K562 (cell line): ENCODE results near the gene ATPAF2. TPM values are rescaled to one million over a fixed set of nuclear protein-coding genes. Genes with fewer than 3 reads are reported as not detected.

ENCODE experiments used
- ATAC-seq: fragments of 200-7000 bp; cut with Tn5 transposase; 3 replicates; pipeline ENCODE4 v1.9.1; 2020; ENCODE audit warnings: moderate library complexity
- BruUV-seq: library from RNA; stranded (reverse); fragments of 400-500 nt; replicated peaks from 2 replicates; lab custom pipeline; 2021; lab: Mats Ljungman, UMichigan
- CTCF ChIA-PET: fragments of 300-600 bp; formaldehyde crosslinking; extraction: SDS; loops from one replicate; lab custom pipeline; 2021; ENCODE audit warnings: low intra/inter-chr PET ratio; lab: Yijun Ruan, JAX
- POLR2A ChIA-PET: fragments of 300-600, 350-650 bp; sonication (Branson Sonifier 250); formaldehyde crosslinking; extraction: SDS; loops from one replicate; lab custom pipeline; 2021; ENCODE audit warnings: antibody characterized with exemption, inconsistent platforms; lab: Yijun Ruan, JAX
- DNase-seq, 4 experiments: peaks; one replicate each; pipeline versions ENCODE4 v3.0.0 to v3.0.0-alpha.2; 2011 to 2018; ENCODE audit warnings: low spot score in 3 of 4, mixed read lengths in 3 of 4; ENCODE audit errors: extremely low read depth in 1 of 4
- FAIRE-seq: peaks from 2 replicates; lab custom pipeline; 2011; peaks lifted over from hg19 to GRCh38; lab: Jason Lieb, UNC
- H2AFZ ChIP-seq: 2 replicates; pipeline ENCODE4 v1.6.0; 2011; ENCODE audit warnings: low read depth, low read length, control low read depth, inconsistent platforms
- H3K27ac ChIP-seq: fragments of 200-600 bp; 3 replicates; pipeline ENCODE4 v1.8.0; 2011; ENCODE audit warnings: low read depth, mild to moderate bottlenecking, control low read depth, inconsistent platforms, low read length, moderate library complexity, mixed read lengths; ENCODE audit errors: extremely low read depth
- H3K27me3 ChIP-seq, 2 experiments: fragments of 300-600 bp in 1 of 2; 2 replicates in 1 of 2; 3 replicates in 1 of 2; pipeline versions ENCODE4 v1.6.0 to v1.8.0; 2011; ENCODE audit warnings: inconsistent platforms in 2 of 2, low read length in 2 of 2, mild to moderate bottlenecking in 1 of 2, mixed read lengths in 1 of 2, moderate library complexity in 1 of 2; ENCODE audit not compliant: control insufficient read depth in 2 of 2, insufficient read depth in 2 of 2
- H3K36me3 ChIP-seq: fragments of 300-600 bp; 3 replicates; pipeline ENCODE4 v1.8.0; 2011; ENCODE audit warnings: mild to moderate bottlenecking, low read length, inconsistent platforms; ENCODE audit not compliant: control insufficient read depth, insufficient read depth
- H3K4me1 ChIP-seq, 2 experiments: fragments of 200-600 bp in 1 of 2; replicated peaks in 1 of 2; 2 replicates in 1 of 2; 3 replicates in 1 of 2; pipeline versions ENCODE4 v1.5.1 to v1.8.0; 2011; ENCODE audit warnings: inconsistent platforms in 2 of 2, low read length in 2 of 2, mild to moderate bottlenecking in 1 of 2, mixed read lengths in 1 of 2, moderate library complexity in 1 of 2; ENCODE audit not compliant: control insufficient read depth in 2 of 2, insufficient read depth in 2 of 2
- H3K4me2 ChIP-seq: 2 replicates; pipeline ENCODE4 v1.6.1; 2011; ENCODE audit warnings: low read length, control low read depth, inconsistent platforms, mixed read lengths; ENCODE audit not compliant: insufficient read depth
- H3K4me3 ChIP-seq: fragments of 200-600 bp; sonication (generic), shearing (Covaris generic); 2 replicates; pipeline ENCODE4 v1.5.1; 2016; ENCODE audit warnings: control low read depth, inconsistent platforms
- H3K79me2 ChIP-seq: fragments of 200-600 bp; 3 replicates; pipeline ENCODE4 v1.8.0; 2011; ENCODE audit warnings: low read length, inconsistent platforms; ENCODE audit not compliant: control insufficient read depth, insufficient read depth
- H3K9ac ChIP-seq, 2 experiments: 2 replicates each; pipeline versions ENCODE4 v1.6.0 to v1.6.1; 2011; ENCODE audit warnings: low read depth in 2 of 2, low read length in 2 of 2, control low read depth in 1 of 2, inconsistent platforms in 1 of 2, mild to moderate bottlenecking in 1 of 2, mixed read lengths in 1 of 2; ENCODE audit not compliant: insufficient read depth in 1 of 2
- H3K9me1 ChIP-seq: one replicate; pipeline ENCODE4 v1.6.0; 2011; ENCODE audit warnings: inconsistent platforms, mild to moderate bottlenecking, low read length, moderate library complexity; ENCODE audit not compliant: control insufficient read depth, insufficient read depth
- H3K9me3 ChIP-seq: replicated peaks from 2 replicates; pipeline ENCODE4 v1.5.1; 2011; ENCODE audit warnings: low read depth, low read length, inconsistent platforms; ENCODE audit not compliant: control insufficient read depth, insufficient read depth
- H4K20me1 ChIP-seq: replicated peaks from 2 replicates; pipeline ENCODE4 v1.6.1; 2011; ENCODE audit warnings: low read length, inconsistent platforms, mixed read lengths; ENCODE audit not compliant: control insufficient read depth, insufficient read depth
- GABPB2 ChIP-seq: fragments of 250-450 bp; sonication (Bioruptor Pico); conservative IDR thresholded peaks from 2 replicates; pipeline ENCODE4 v1.5.1; 2021; ENCODE audit warnings: mild to moderate bottlenecking
- ILK ChIP-seq: fragments of 450-650 bp; IDR thresholded peaks from 2 replicates; pipeline ENCODE4 v1.6.1; 2016; ENCODE audit warnings: missing genetic modification characterization, low read depth, mild to moderate bottlenecking, missing compliant biosample characterization, moderate library complexity, borderline replicate concordance
- KDM5B ChIP-seq: fragments of 200-600 bp; sonication (generic); IDR thresholded peaks from 2 replicates; pipeline ENCODE4 v1.6.1; 2012; ENCODE audit warnings: low read depth, mild to moderate bottlenecking, moderate library complexity, low read length, control low read depth, inconsistent platforms; ENCODE audit not compliant: insufficient replicate concordance
- MLLT1 ChIP-seq, 2 experiments: fragments of 450-650 bp; IDR thresholded peaks; 2 replicates each; pipeline ENCODE4 v1.6.1; 2016
- NFE2L1 ChIP-seq: fragments of 450-650 bp; IDR thresholded peaks from 2 replicates; pipeline ENCODE4 v1.6.1; 2016; ENCODE audit warnings: missing genetic modification characterization, low read depth, mild to moderate bottlenecking, missing compliant biosample characterization, moderate library complexity, borderline replicate concordance
- NFIC ChIP-seq: fragments of 450-650 bp; IDR thresholded peaks from 2 replicates; pipeline ENCODE4 v1.6.1; 2017; ENCODE audit warnings: mild to moderate bottlenecking, inconsistent platforms
- POU5F1 ChIP-seq: fragments of 150-350 bp; IDR thresholded peaks from 2 replicates; pipeline ENCODE4 v1.6.1; 2014; ENCODE audit warnings: borderline replicate concordance, low read length, low read depth, mild to moderate bottlenecking; ENCODE audit not compliant: partially characterized antibody
- ZBED1 ChIP-seq: IDR thresholded peaks from 2 replicates; pipeline ENCODE4 v1.6.1; 2014
- WGBS: fragments of 100-300 bp; shearing (Covaris generic); methylation state at CpG from one replicate; pipeline ENCODE4 v1.1.6; 2016; ENCODE audit warnings: low coverage, mixed read lengths; ENCODE audit not compliant: insufficient coverage; ENCODE audit errors: missing lambda C conversion rate; 5-methylcytosine and 5-hydroxymethylcytosine counted together
- in situ Hi-C: fragments of 300-500 bp; cut with MboI; formaldehyde crosslinking; loops from 4 replicates; pipeline ENCODE4 v1.15.0; 2018; ENCODE audit warnings: inconsistent platforms, mixed read lengths
- intact Hi-C: fragments of 100-400 bp; cut with micrococcal nuclease; formaldehyde crosslinking; loops from 2 replicates; pipeline ENCODE4 v1.14.2; 2022
- polyA plus RNA-seq, 8 experiments: library from polyadenylated mRNA; depleted of rRNA in 4 of 8; stranded (reverse) in 5 of 8; unstranded in 3 of 8; fragments of >200 nt; fragmentation: Nextera tagmentation in 2 of 8; fragmentation: Illumina TruSeq in 1 of 8; extraction: Ambion mirVana in 2 of 8; extraction: Trizol in 1 of 8; gene quantifications; 2 replicates each; pipeline versions ENCODE4 v1.2.1 to v1.2.3, GENCODE V29; 2011 to 2014; ENCODE audit warnings: inconsistent platforms in 1 of 8, missing spikeins in 1 of 8
- total RNA-seq, 7 experiments: library from RNA; depleted of rRNA in 6 of 7; stranded (reverse); fragments of >200 nt in 6 of 7; fragmentation: Illumina TruSeq in 2 of 7; extraction: Trizol in 2 of 7; gene quantifications; 2 replicates each; pipeline versions ENCODE4 v1.2.1 to v1.2.3, GENCODE V29; 2011 to 2021; ENCODE audit warnings: low replicate concordance in 1 of 7

ATPAF2 gene
- total and polyA plus RNA-seq, 9 of the 15 experiments (the other 6 are each of a cell fraction or from before 2014, with no cell fraction given): 2.1 to 19.2 (median 11.3) TPM

GRCh38 chr17:18040261-18040858 is 1.4 kb upstream of the ATPAF2 start:
- no peaks in the 10 kb centered on the region for H3K9me1 ChIP-seq
- BruUV-seq: no TSS peak
- H4K20me1 ChIP-seq: no peaks in the 10 kb centered on the region; the same call in 1 of the 2 replicates
- ChIA-PET CTCF (no interaction called here), POLR2A (interaction anchor here (0.7 kb wide), 1 partner anchor 150 kb away, joined by 4 read pairs; no protein-coding TSS in a partner anchor)
- H3K36me3 ChIP-seq: peaks cover 5% of the 10 kb centered on the region; the same call in 1 of the 3 replicates
- peaks cover 44% of the 10 kb centered on the region for H3K79me2 ChIP-seq
- peaks cover 20 to 38% of the 10 kb centered on the region in 2 experiments; a peak in 4 of 5 replicates for H3K4me1 ChIP-seq
- H3K4me3 ChIP-seq: peak overlapping the region; percentile 72
- no peaks in the 10 kb centered on the region for H3K9me3 ChIP-seq
- TF ChIP-seq ZBED1 (no peak), KDM5B (no peak), POU5F1 (no peak), NFE2L1 (tag) (no peak), NFIC (peak; percentile 22; the same call in 1 of the 2 replicates), MLLT1 (IDR thresholded peaks at IDR 0.05) (no peak), ILK (no peak), GABPB2 (CRISPR knock-in tag) (no peak)
- FAIRE-seq (no peak), ATAC-seq (peak; percentile 17; the same call in 2 of the 3 replicates), DNase-seq (peak in 3 of 4 experiments; percentile 17 to 30 (median 23))
- peak overlapping the region; percentile 63 to 93 for H3K9ac ChIP-seq
- H3K27me3 ChIP-seq: no peaks in the 10 kb centered on the region
- in situ Hi-C loops: no loop called here
- intact Hi-C loops: loop anchor here (5.0 kb wide), 1 partner anchor 47 kb away; the partner anchor contains the start of gene DRG2
- peak overlapping the region; percentile 51; the same call in 1 of the 2 replicates for H2AFZ ChIP-seq
- peak overlapping the region; percentile 74 for H3K4me2 ChIP-seq
- WGBS: 9% methylated on average over 4 of the region's 6 CpGs
- peak overlapping the region; percentile 67; the same call in 2 of the 3 replicates for H3K27ac ChIP-seq
